Liver (tissue), 9 donors: Measurements from ENCODE around the gene CPSF4L. TPM values are rescaled to one million over a fixed set of nuclear protein-coding genes. Genes with fewer than 3 reads are reported as not detected.
"Not testable (repeated sequence)": the region's sequence is repeated elsewhere in the genome, so short reads cannot be mapped to it uniquely, and the experiment has no call there.

Experiments
- DNase-seq: peaks from one replicate; pipeline ENCODE4 v3.0.0-alpha.2; 2017; ENCODE audit warnings: low spot score
- H3K27ac ChIP-seq, 2 donors: one replicate each; pipeline ENCODE4 v1.7.0; 2013; ENCODE audit warnings: inconsistent platforms in 2 of 2, low read length in 2 of 2, control low read depth in 1 of 2, low read depth in 1 of 2, mild to moderate bottlenecking in 1 of 2
- H3K27me3 ChIP-seq, 4 donors: one replicate each; pipeline versions ENCODE4 v1.6.1 to v1.7.0; 2013; ENCODE audit warnings: low read length in 3 of 4, inconsistent platforms in 1 of 4, mild to moderate bottlenecking in 1 of 4, moderate library complexity in 1 of 4; ENCODE audit not compliant: control insufficient read depth in 4 of 4, insufficient read depth in 4 of 4
- H3K36me3 ChIP-seq, 4 donors: one replicate each; pipeline versions ENCODE4 v1.6.1 to v1.7.0; 2013; ENCODE audit warnings: low read length in 3 of 4, mild to moderate bottlenecking in 3 of 4, low read depth in 1 of 4, moderate library complexity in 1 of 4; ENCODE audit not compliant: control insufficient read depth in 4 of 4, insufficient read depth in 3 of 4
- H3K4me1 ChIP-seq, 4 donors: one replicate each; pipeline versions ENCODE4 v1.6.1 to v1.7.0; 2013; ENCODE audit warnings: low read length in 3 of 4, mild to moderate bottlenecking in 3 of 4, moderate library complexity in 1 of 4; ENCODE audit not compliant: control insufficient read depth in 4 of 4, insufficient read depth in 4 of 4
- H3K4me3 ChIP-seq, 3 donors: one replicate each; pipeline versions ENCODE4 v1.6.1 to v1.7.0; 2013; ENCODE audit warnings: low read length in 3 of 3, control low read depth in 1 of 3, low read depth in 1 of 3, mild to moderate bottlenecking in 1 of 3
- H3K9ac ChIP-seq, 2 donors: one replicate each; pipeline ENCODE4 v1.7.0; 2013; ENCODE audit warnings: low read length in 2 of 2, mild to moderate bottlenecking in 2 of 2, moderate library complexity in 2 of 2, control low read depth in 1 of 2, low read depth in 1 of 2
- H3K9me3 ChIP-seq, 4 donors: one replicate each; pipeline versions ENCODE4 v1.6.1 to v1.7.0; 2013; ENCODE audit warnings: low read length in 3 of 4; ENCODE audit not compliant: control insufficient read depth in 4 of 4
- EGR1 ChIP-seq, 2 donors: IDR thresholded peaks; 2 replicates each; pipeline ENCODE4 v1.6.1; 2016 to 2018; ENCODE audit warnings: antibody characterized with exemption in 2 of 2, low read depth in 2 of 2
- FOXA2 ChIP-seq: IDR thresholded peaks from 2 replicates; pipeline ENCODE4 v1.6.1; 2016; ENCODE audit warnings: antibody characterized with exemption
- GABPA ChIP-seq, 2 donors: IDR thresholded peaks in 1 of 2; conservative IDR thresholded peaks in 1 of 2; 2 replicates each; pipeline ENCODE4 v1.6.1; 2016; ENCODE audit warnings: antibody characterized with exemption in 2 of 2, mild to moderate bottlenecking in 1 of 2, moderate library complexity in 1 of 2
- HNF4A ChIP-seq, 2 donors: conservative IDR thresholded peaks; 2 replicates each; pipeline ENCODE4 v1.6.1; 2016; ENCODE audit warnings: antibody characterized with exemption in 2 of 2, mild to moderate bottlenecking in 2 of 2
- JUND ChIP-seq, 2 donors: IDR thresholded peaks; 2 replicates each; pipeline ENCODE4 v1.6.1; 2016; ENCODE audit warnings: antibody characterized with exemption in 2 of 2
- RAD21 ChIP-seq, 2 donors: IDR thresholded peaks; 2 replicates each; pipeline ENCODE4 v1.6.1; 2016; ENCODE audit warnings: antibody characterized with exemption in 2 of 2, mild to moderate bottlenecking in 2 of 2
- RXRA ChIP-seq, 2 donors: IDR thresholded peaks; 2 replicates each; pipeline ENCODE4 v1.6.1; 2017 to 2018; ENCODE audit warnings: antibody characterized with exemption in 2 of 2, mild to moderate bottlenecking in 1 of 2
- SP1 ChIP-seq: IDR thresholded peaks from 2 replicates; pipeline ENCODE4 v1.6.1; 2018; ENCODE audit warnings: antibody characterized with exemption, mild to moderate bottlenecking
- YY1 ChIP-seq: IDR thresholded peaks from 2 replicates; pipeline ENCODE4 v1.6.1; 2016; ENCODE audit warnings: antibody characterized with exemption, mild to moderate bottlenecking
- WGBS: extraction: QIAGEN DNeasy Blood & Tissue Kit; methylation state at CpG from one replicate; pipeline ENCODE4 v1.1.7; 2013; 5-methylcytosine and 5-hydroxymethylcytosine counted together
- polyA plus RNA-seq, 2 donors: library from polyadenylated mRNA; stranded (reverse) in 1 of 2; unstranded in 1 of 2; fragments of 200-250 nt in 1 of 2; fragments of >200 nt in 1 of 2; fragmentation: Nextera tagmentation in 1 of 2; extraction: Ambion mirVana in 1 of 2; gene quantifications; one replicate each; pipeline versions ENCODE4 v1.2.1 to v1.2.3, GENCODE V29; 2013 to 2015
- total RNA-seq, 2 donors: library from RNA; depleted of rRNA; stranded (reverse); fragments of >200 nt; gene quantifications; one replicate each; pipeline ENCODE4 v1.2.3, GENCODE V29; 2014
- TF ChIP-seq, protein P1 (sequence below): IDR thresholded peaks from 2 replicates; pipeline ENCODE4 v1.6.1; 2016; ENCODE audit warnings: antibody characterized with exemption, mild to moderate bottlenecking
- TF ChIP-seq, protein P2 (sequence below): IDR thresholded peaks from 2 replicates; pipeline ENCODE4 v1.6.1; 2016; ENCODE audit warnings: antibody characterized with exemption
- TF ChIP-seq, protein P3 (sequence below): IDR thresholded peaks from 2 replicates; pipeline ENCODE4 v1.6.1; 2016; ENCODE audit warnings: antibody characterized with exemption
- donor health status: healthy.
- donor health status: healthy.
- donor health status: healthy.
- donor health status: healthy.
- donor health status: healthy.

Gene CPSF4L
- total and polyA plus RNA-seq, 4 donors = not detected

DNA sequence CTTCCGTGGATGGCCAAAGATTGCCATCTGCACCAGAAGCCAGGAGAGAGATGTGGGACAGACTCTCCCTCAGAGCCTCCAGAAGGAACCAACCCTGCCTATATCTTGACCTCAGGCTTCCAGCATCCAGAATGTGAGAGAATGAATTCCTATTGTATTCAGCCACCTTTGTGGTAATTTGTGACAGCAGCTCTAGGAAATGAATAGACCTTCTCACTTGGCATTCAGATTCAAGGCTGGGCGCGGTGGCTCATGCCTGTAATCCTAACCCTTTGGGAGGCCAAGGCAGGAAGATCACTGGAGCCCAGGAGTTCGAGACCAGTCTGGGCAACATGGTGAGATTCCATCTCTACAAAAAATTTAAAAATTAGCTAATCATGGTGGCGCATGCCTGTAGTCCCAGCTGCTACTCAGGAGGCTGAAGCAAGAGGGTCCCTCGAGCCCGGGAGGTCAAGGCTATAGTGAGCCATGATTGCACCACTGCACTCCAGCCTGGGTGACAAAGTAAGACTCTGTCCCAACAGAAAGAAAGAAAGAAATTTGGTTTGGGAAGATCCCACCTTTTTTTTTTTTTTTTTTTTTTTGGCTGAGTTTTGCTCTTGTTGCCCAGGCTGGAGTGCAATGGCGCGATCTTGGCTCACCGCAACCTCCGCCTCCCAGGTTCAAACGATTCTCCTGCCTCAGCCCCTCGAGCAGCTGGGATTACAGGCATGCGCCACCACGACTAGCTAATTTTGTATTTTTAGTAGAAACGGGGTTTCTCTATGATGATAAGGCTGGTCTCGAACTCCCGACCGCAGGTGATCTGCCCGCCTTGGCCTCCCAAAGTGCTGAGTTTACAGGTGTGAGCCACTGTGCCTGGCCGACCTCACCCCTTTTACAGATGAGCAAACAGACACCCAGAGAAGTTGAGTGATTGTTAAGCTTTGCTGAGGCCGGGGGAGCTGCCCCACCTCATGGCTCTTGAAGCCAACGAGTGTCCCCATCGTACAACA is 4.3 kb upstream of the CPSF4L start (continued):
- TF ChIP-seq, protein P1, sequence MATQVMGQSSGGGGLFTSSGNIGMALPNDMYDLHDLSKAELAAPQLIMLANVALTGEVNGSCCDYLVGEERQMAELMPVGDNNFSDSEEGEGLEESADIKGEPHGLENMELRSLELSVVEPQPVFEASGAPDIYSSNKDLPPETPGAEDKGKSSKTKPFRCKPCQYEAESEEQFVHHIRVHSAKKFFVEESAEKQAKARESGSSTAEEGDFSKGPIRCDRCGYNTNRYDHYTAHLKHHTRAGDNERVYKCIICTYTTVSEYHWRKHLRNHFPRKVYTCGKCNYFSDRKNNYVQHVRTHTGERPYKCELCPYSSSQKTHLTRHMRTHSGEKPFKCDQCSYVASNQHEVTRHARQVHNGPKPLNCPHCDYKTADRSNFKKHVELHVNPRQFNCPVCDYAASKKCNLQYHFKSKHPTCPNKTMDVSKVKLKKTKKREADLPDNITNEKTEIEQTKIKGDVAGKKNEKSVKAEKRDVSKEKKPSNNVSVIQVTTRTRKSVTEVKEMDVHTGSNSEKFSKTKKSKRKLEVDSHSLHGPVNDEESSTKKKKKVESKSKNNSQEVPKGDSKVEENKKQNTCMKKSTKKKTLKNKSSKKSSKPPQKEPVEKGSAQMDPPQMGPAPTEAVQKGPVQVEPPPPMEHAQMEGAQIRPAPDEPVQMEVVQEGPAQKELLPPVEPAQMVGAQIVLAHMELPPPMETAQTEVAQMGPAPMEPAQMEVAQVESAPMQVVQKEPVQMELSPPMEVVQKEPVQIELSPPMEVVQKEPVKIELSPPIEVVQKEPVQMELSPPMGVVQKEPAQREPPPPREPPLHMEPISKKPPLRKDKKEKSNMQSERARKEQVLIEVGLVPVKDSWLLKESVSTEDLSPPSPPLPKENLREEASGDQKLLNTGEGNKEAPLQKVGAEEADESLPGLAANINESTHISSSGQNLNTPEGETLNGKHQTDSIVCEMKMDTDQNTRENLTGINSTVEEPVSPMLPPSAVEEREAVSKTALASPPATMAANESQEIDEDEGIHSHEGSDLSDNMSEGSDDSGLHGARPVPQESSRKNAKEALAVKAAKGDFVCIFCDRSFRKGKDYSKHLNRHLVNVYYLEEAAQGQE = no peak
- no peak for TF ChIP-seq EGR1 (IDR thresholded peaks at IDR 0.05; ENCODE audit: low read depth in 2 of 2)

DNA sequence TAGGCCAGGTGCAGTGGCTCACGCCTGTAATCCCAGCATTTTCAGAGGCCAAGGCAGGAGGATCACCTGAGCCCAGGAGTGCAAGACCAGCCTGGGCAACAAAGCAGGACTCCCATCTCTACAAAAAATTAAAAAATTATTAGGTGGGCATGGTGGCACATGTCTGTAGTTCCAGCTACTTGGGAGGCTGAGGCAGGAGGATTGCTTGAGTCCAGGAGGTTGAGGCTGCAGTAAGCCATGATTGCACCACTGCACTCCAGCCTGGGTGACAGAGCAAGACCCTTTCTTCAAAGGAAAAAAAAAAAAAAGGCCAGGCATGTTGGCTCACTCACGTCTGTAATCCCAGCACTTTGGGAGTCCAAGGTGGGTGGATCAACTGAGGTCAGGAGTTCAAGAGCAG is 2.8 kb upstream of the CPSF4L start:
- H3K4me3 ChIP-seq, DNase-seq, H3K27me3 ChIP-seq, H3K27ac ChIP-seq, H3K36me3 ChIP-seq, H3K9me3 ChIP-seq, H3K9ac ChIP-seq: not testable (repeated sequence)
- 83% methylated on average over 2 of the region's 2 CpGs for WGBS
- H3K4me1 ChIP-seq = peaks cover 2 to 11% (median 9%) of the 10 kb centered on the region in 4 donors

DNA sequence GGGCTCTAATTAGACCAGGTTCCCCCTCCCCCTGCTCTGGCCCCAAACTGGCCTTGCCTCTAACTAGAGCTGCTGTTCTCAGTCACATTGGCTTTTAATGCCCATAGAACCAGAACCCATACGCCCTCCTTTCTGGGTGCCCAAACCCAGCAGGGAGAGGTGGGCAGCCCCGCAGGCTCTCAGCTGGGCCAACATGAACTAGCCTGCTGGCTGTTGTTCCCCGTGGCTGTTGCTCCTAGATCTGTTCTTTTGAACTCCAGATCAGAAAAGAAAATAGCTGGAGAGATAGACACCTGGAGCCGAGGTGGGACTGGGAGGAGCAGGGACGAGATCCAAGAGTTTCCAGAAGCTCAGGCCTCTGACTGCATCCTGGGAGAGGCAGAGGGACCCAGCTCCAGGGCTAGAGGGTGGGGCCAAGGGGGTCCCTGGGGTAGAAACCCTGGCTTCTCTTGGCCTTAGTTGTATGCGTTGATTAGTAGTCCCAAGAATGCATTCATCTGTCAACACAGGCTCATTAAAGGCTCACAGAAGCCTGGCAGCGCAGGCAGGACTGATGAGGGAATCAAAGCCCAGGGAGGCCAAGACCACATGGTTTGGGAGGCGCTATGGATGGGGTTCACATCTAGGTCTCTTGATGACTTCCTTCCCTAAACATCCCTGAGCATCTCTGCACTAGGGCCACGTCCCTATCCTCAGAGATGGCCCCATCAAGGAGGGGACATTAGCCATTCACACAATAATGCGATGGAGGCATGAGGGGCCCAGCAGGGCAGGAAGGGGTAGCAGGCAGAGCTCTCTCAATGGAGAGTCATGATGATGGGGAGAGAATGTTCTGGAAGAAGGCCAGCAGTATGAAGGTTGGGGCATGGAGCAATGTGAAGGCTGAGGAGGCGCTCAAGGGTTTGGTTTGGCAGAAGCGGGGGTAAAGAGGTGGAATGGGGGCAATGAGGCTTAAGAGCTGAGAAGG is 1.3 kb upstream of the CPSF4L start:
- Histone ChIP-seq H3K4me1 (peaks cover 2 to 11% (median 9%) of the 10 kb centered on the region in 4 donors), H3K36me3 (no peaks in the 10 kb centered on the region), H3K27ac (peak overlapping the region; percentile 61 to 77), H3K9me3 (no peaks in the 10 kb centered on the region), H3K27me3 (no peaks in the 10 kb centered on the region), H3K4me3 (no peak overlapping the region), H3K9ac (no peak overlapping the region)
- WGBS = 76% methylated on average over 12 of the region's 12 CpGs
- TF ChIP-seq HNF4A (conservative IDR thresholded peaks at IDR 0.05) (peak in 1 of 2 donors; percentile 0), GABPA (IDR thresholded peaks at IDR 0.05 in 1 of 2, conservative IDR thresholded peaks at IDR 0.05 in 1 of 2) (no peak), RXRA (IDR thresholded peaks at IDR 0.05) (no peak)
- no peak for DNase-seq

DNA sequence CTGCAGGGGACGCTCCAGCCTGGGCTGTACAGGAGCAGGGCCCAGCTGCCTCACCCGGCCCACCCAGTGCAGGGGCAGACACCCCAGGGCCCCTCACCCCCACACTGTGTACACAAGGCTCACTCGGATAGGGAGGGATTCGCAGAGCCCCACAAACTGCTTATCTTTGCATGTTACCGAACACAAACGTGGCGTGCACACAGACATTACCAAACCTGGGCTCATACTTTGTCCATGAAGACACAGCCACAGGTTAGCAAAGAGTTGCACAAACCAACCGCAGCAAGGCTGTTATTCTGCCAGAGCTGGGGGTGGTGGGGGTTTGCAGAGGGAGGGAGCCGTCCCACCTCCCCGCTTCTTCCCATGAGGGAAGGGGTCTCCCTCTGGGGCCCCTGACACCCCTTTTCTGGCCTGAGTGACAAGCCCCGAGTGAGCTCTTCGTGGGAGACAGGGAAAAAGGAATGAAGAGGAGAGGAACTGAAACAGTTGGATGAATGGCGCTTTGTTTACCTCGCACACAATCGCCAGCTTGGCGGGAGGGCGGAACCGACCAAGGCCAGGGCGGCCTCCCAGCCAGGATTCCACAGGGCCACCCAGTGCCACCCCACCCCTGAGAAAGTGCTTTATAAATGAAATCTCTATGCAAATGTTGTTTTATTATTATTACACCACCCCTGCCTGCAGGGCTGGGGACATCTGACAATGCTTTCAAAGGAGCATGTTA is 434 bp upstream of the CPSF4L start:
- TF ChIP-seq HNF4A (conservative IDR thresholded peaks at IDR 0.05) (peak; percentile 12 to 55), RAD21 (IDR thresholded peaks at IDR 0.05) (peak; percentile 17 to 47), SP1 (peak; percentile 41), FOXA2 (peak; percentile 48), EGR1 (IDR thresholded peaks at IDR 0.05; ENCODE audit: low read depth in 2 of 2) (no peak), JUND (IDR thresholded peaks at IDR 0.05) (peak in 1 of 2 donors; percentile 39), YY1 (peak; percentile 89), RXRA (IDR thresholded peaks at IDR 0.05) (peak; percentile 9 to 46)
- TF ChIP-seq, protein P2, sequence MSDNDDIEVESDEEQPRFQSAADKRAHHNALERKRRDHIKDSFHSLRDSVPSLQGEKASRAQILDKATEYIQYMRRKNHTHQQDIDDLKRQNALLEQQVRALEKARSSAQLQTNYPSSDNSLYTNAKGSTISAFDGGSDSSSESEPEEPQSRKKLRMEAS = no peak
- TF ChIP-seq, protein P1 = peak; percentile 20
- TF ChIP-seq, protein P3, sequence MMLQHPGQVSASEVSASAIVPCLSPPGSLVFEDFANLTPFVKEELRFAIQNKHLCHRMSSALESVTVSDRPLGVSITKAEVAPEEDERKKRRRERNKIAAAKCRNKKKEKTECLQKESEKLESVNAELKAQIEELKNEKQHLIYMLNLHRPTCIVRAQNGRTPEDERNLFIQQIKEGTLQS = no peak
- Histone ChIP-seq H3K9ac (no peak overlapping the region), H3K4me3 (peak overlapping the region in 1 of 3 donors; percentile 34), H3K4me1 (peaks cover 2 to 11% (median 9%) of the 10 kb centered on the region in 4 donors), H3K36me3 (no peaks in the 10 kb centered on the region), H3K27ac (peak overlapping the region; percentile 61 to 77), H3K27me3 (no peaks in the 10 kb centered on the region), H3K9me3 (no peaks in the 10 kb centered on the region)
- 34% methylated on average over 19 of the region's 19 CpGs for WGBS
- DNase-seq = no peak
